ENCODE data around the gene CPED1.
"Not testable (repeated sequence)": the region's sequence is repeated elsewhere in the genome, so short reads cannot be mapped to it uniquely, and the experiment has no call there.

CPED1 gene

DNA sequence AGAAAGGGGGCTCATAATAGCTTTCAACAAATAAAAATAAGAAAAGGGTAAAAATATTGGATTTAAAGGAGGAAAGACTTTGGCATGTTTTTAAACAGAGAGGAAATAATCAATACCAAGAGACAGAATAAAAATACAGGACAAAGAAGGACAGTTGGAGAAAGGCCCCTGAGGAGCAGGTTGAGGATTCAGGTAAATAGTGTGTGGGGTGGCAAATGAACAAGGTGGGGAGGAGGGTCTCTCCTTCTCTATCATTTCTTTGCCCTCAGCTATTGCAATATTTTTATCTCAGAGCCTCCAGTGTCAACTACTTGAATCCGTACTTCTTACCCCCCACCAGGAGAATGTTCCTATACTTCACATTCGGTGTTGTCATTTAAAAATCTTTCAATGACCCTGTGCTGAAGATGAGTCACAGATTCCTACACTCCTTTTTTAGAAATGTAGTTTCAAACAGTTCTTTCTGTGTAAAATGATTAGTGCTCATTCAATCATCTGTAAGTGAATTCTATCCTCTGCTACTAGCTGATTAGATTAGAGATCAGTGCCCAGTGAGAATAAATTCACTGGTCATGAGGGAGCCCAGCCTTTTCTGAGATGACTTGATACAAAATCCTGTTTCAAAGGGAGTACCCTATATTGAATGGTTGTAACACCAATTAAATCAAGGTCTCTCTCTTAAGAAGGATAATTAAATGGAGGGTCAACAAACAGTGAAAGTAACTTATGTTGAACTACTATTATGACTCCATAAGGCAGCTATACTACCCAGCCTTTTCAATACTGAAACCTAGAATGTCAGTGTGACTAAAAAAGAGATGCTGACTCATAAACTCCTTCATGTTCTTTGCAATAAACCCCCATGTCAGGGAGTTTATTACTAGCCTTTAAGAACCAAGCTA, 289.9 kb downstream of the CPED1 start:
- no CpG with 5 or more reads among the region's 2 CpGs for WGBS (ENCODE audit: insufficient coverage, insufficient read length)
- H3K4me3 ChIP-seq (ENCODE audit: low read length): no peak overlapping the region
- no peaks in the 10 kb centered on the region for H3K36me3 ChIP-seq (ENCODE audit: control insufficient read depth, insufficient read depth, low read length)
- no peak overlapping the region for H3K27ac ChIP-seq (ENCODE audit: low read length)
- DNase-seq (ENCODE audit: low read depth, low spot score): no peak
- peaks cover 2% of the 10 kb centered on the region; the same call in 1 of the 2 replicates for H3K4me1 ChIP-seq (ENCODE audit: control insufficient read depth, insufficient read depth, low read length)
- H3K9me3 ChIP-seq (ENCODE audit: control insufficient read depth, insufficient read depth, low read length): no peaks in the 10 kb centered on the region
- no peaks in the 10 kb centered on the region for H3K27me3 ChIP-seq (ENCODE audit: control insufficient read depth, insufficient read depth, low read length)

DNA sequence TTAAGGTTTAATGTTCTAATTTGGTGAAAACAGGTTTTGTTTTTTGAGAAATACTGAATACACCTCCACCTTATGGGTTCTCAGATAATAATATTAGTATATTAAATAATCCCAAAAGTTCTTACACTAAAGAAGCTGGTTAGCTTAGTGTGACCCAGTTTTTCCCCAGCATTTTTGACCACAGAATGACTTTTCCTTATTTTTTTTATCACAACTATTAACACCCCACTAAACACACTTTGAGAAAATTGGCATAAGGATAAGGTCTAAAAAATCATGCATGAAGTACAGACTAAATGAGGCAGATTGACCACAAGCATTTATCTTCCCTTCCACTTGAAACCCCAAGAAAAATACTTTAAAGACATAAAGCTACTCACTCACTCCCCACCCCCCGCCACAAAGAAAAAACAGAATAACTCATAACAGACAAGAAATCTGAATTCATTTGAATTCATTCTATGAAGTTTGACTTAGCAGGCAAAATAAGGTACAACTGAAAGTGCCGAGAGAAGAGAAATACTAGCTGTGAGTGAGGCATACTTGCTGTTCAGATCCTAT, 290.6 kb downstream of the CPED1 start:
- H3K9me3 ChIP-seq (ENCODE audit: control insufficient read depth, insufficient read depth, low read length): no peaks in the 10 kb centered on the region
- no peaks in the 10 kb centered on the region for H3K27me3 ChIP-seq (ENCODE audit: control insufficient read depth, insufficient read depth, low read length)
- H3K27ac ChIP-seq (ENCODE audit: low read length): no peak overlapping the region
- H3K4me1 ChIP-seq (ENCODE audit: control insufficient read depth, insufficient read depth, low read length): peaks cover 2% of the 10 kb centered on the region; the same call in 1 of the 2 replicates
- H3K4me3 ChIP-seq (ENCODE audit: low read length): no peak overlapping the region
- no peak for DNase-seq (ENCODE audit: low read depth, low spot score)
- no CpG with 5 or more reads among the region's 2 CpGs for WGBS (ENCODE audit: insufficient coverage, insufficient read length)
- no peaks in the 10 kb centered on the region for H3K36me3 ChIP-seq (ENCODE audit: control insufficient read depth, insufficient read depth, low read length)

DNA sequence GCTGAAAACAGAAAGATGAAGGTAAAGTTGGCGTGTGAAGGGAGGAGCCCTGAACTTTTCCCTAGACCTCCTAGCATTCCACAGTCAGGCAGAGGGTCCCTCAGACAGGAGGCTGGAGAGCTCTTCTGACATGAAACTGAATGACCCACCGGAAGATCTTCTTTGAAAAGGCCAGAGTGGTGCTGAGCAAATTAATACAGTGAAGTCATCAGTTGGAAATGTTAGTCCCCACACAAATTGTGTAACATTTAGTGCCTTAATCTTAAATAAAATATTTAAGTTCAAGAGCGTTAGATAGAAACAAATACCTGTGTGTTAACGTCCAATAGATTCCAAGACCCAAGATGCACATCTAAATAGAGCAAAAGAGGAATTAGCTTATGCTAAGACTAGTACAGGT, 291.3 kb downstream of the CPED1 start:
- WGBS (ENCODE audit: insufficient coverage, insufficient read length): no CpG with 5 or more reads among the region's 4 CpGs

DNA sequence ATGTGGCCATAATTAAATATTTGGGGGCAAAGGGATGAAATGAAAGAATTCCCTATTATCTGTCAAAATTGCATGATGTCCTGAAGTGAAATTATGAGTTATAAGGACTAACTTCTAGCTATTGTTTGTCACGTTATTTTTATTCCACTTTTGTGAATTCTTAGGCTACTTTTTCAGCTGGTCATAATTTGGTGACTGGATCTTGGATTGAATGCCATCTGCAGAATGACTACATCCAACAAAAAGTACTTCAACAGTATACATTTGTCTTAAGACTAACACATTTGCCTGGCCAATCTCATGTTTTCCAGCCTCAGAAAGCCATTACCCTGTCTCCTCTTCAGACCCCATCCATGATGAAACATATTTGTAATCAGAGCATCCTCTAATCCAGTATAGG, 292.1 kb downstream of the CPED1 start:
- Histone ChIP-seq H3K27me3 (ENCODE audit: control insufficient read depth, insufficient read depth, low read length) (no peaks in the 10 kb centered on the region), H3K36me3 (ENCODE audit: control insufficient read depth, insufficient read depth, low read length) (no peaks in the 10 kb centered on the region), H3K4me3 (ENCODE audit: low read length) (no peak overlapping the region), H3K27ac (ENCODE audit: low read length) (no peak overlapping the region), H3K9me3 (ENCODE audit: control insufficient read depth, insufficient read depth, low read length) (peaks cover 2% of the 10 kb centered on the region), H3K4me1 (ENCODE audit: control insufficient read depth, insufficient read depth, low read length) (peaks cover 2% of the 10 kb centered on the region)
- no CpG with 5 or more reads among the region's 1 CpG for WGBS (ENCODE audit: insufficient coverage, insufficient read length)
- DNase-seq (ENCODE audit: low read depth, low spot score): no peak

More for the DNA sequence above, 291.3 kb downstream of the CPED1 start:
- H3K9me3 ChIP-seq (ENCODE audit: control insufficient read depth, insufficient read depth, low read length): no peaks in the 10 kb centered on the region
- no peaks in the 10 kb centered on the region for H3K36me3 ChIP-seq (ENCODE audit: control insufficient read depth, insufficient read depth, low read length)
- no peaks in the 10 kb centered on the region for H3K27me3 ChIP-seq (ENCODE audit: control insufficient read depth, insufficient read depth, low read length)
- no peak overlapping the region for H3K27ac ChIP-seq (ENCODE audit: low read length)
- no peak for DNase-seq (ENCODE audit: low read depth, low spot score)
- H3K4me3 ChIP-seq (ENCODE audit: low read length): no peak overlapping the region
- H3K4me1 ChIP-seq (ENCODE audit: control insufficient read depth, insufficient read depth, low read length): peaks cover 2% of the 10 kb centered on the region; the same call in 1 of the 2 replicates

DNA sequence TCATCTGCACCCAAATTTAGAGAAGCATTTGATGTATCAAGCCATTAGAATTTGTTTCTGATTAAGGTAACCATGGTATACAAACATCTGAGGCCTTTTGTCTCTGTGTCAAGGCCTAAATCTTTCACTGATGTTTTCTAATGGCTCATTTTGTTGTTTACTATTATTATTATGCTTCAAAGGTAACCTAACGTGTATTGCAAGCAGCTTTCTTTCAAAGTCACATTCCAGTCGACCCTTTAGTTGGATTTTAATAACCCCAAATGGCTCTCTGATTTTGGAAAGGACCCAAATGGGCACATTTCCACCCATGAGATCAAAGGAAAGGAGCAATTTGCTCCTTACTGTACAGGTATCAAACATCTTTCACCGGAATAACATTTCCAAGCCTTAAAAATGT, 293.6 kb downstream of the CPED1 start:
- no peak overlapping the region for H3K4me3 ChIP-seq (ENCODE audit: low read length)

DNA sequence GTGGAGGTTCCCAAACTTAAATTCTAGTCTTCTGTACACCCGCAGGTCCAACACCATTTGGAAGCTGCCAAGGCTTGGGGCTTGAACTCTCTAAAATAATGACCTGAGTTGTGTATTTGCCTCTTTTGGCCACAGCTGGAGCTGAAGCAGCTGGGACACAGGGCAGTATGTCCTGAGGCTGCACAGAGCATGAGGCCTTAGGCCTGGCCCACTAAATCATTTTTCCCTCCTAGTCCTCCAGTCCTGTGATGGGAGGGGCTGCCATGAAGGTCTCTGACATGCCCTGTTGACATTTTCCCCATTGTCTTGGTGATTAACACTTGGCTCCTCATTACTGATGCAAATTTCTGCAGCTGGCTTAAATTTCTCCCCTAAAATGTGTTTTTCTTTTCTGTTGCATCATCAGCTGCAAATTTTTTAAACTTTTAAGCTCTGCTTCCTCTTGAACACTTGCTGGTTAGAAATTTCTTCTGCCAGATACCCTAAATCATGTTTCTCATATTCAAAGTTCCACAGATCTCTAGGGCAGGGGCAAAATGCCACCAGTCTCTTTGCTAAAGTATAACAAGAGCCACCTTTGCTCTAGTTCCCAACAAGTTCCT, 296.7 kb downstream of the CPED1 start:
- no peaks in the 10 kb centered on the region; the same call in 1 of the 2 replicates for H3K4me1 ChIP-seq (ENCODE audit: control insufficient read depth, insufficient read depth, low read length)
- DNase-seq (ENCODE audit: low read depth, low spot score): no peak

More for the DNA sequence above, 293.6 kb downstream of the CPED1 start:
- no peaks in the 10 kb centered on the region for H3K27me3 ChIP-seq (ENCODE audit: control insufficient read depth, insufficient read depth, low read length)
- no peak for DNase-seq (ENCODE audit: low read depth, low spot score)
- no CpG with 5 or more reads among the region's 3 CpGs for WGBS (ENCODE audit: insufficient coverage, insufficient read length)
- H3K9me3 ChIP-seq (ENCODE audit: control insufficient read depth, insufficient read depth, low read length): peaks cover 2% of the 10 kb centered on the region
- H3K36me3 ChIP-seq (ENCODE audit: control insufficient read depth, insufficient read depth, low read length): no peaks in the 10 kb centered on the region
- peaks cover 2% of the 10 kb centered on the region for H3K4me1 ChIP-seq (ENCODE audit: control insufficient read depth, insufficient read depth, low read length)
- no peak overlapping the region for H3K27ac ChIP-seq (ENCODE audit: low read length)

DNA sequence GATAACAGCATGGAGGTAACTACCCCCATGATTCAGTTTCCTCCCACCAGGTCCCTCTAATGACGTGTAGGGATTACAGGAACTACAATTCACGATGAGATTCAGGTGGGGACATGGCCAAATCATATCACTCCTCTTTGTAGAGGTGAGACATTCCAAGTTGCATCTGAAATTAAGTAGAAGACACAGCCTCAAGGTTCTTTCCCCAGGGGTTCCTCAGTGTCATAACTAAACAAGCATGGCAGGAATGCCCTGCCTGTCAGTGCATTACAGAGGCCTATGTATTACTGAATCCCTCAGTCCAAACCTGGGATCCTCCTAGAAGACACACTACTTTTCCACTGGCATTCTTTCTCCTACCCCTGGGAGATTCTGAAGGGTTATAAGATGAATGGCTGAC, 297.7 kb downstream of the CPED1 start:
- Histone ChIP-seq H3K9me3 (ENCODE audit: control insufficient read depth, insufficient read depth, low read length) (peaks cover 2% of the 10 kb centered on the region), H3K36me3 (ENCODE audit: control insufficient read depth, insufficient read depth, low read length) (no peaks in the 10 kb centered on the region), H3K27me3 (ENCODE audit: control insufficient read depth, insufficient read depth, low read length) (no peaks in the 10 kb centered on the region), H3K4me1 (ENCODE audit: control insufficient read depth, insufficient read depth, low read length) (no peaks in the 10 kb centered on the region; the same call in 1 of the 2 replicates), H3K27ac (ENCODE audit: low read length) (no peak overlapping the region), H3K4me3 (ENCODE audit: low read length) (no peak overlapping the region)
- DNase-seq (ENCODE audit: low read depth, low spot score): no peak
- WGBS (ENCODE audit: insufficient coverage, insufficient read length): no CpG with 5 or more reads among the region's 2 CpGs

More for the DNA sequence above, 296.7 kb downstream of the CPED1 start:
- Histone ChIP-seq H3K4me3 (ENCODE audit: low read length) (no peak overlapping the region), H3K9me3 (ENCODE audit: control insufficient read depth, insufficient read depth, low read length) (peaks cover 2% of the 10 kb centered on the region), H3K27me3 (ENCODE audit: control insufficient read depth, insufficient read depth, low read length) (no peaks in the 10 kb centered on the region), H3K36me3 (ENCODE audit: control insufficient read depth, insufficient read depth, low read length) (no peaks in the 10 kb centered on the region), H3K27ac (ENCODE audit: low read length) (no peak overlapping the region)
- WGBS (ENCODE audit: insufficient coverage, insufficient read length): no CpG with 5 or more reads among the region's 1 CpG

DNA sequence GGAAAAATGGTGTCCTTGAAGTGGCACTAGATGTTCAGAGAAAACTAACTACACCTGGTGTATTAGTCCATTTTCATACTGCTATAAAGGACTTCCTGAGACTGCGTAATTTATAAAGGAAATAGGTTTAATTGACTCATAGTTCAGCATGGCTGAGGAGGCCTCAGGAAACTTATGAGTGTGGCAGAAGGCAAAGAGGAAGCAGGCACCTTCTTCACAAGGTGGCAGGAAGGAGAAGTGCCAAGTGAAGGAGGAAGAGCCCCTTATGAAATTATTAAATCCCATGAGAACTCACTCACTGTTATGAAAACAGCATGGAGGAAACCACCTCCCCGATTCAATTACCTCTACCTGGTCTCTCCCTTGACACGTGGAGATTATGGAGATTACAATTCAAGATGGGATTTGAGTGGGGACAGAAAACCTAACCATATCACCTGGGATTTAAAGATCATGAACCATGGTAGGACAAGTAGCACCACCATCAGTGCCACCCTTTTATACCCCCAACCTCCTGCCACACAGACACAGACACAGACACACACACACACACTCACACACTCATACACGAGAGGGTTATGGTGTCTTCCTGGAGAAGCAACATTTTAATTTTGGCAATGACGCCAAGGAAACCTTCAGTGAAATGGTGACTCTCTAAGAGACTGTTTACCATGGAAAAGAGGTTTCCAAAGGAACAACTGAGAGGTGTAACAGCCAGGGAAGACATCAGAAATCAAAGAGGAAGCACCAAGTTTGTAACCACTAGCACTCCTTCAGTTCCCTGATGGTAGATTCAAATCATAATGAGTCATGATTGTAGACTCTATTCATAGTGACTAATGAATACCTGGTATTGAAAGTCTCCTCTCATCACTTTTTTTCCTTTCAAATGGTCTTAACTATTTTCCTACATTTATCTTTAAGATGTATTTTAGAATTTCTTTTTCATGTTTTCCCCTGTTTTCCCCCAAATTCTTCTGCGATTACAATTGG, 298.5 kb downstream of the CPED1 start:
- Histone ChIP-seq H3K27me3 (ENCODE audit: control insufficient read depth, insufficient read depth, low read length) (no peaks in the 10 kb centered on the region), H3K36me3 (ENCODE audit: control insufficient read depth, insufficient read depth, low read length) (no peaks in the 10 kb centered on the region), H3K27ac (ENCODE audit: low read length) (no peak overlapping the region), H3K9me3 (ENCODE audit: control insufficient read depth, insufficient read depth, low read length) (peaks cover 2% of the 10 kb centered on the region), H3K4me3 (ENCODE audit: low read length) (no peak overlapping the region), H3K4me1 (ENCODE audit: control insufficient read depth, insufficient read depth, low read length) (no peaks in the 10 kb centered on the region; the same call in 1 of the 2 replicates)
- no CpG with 5 or more reads among the region's 6 CpGs for WGBS (ENCODE audit: insufficient coverage, insufficient read length)
- DNase-seq (ENCODE audit: low read depth, low spot score): no peak

DNA sequence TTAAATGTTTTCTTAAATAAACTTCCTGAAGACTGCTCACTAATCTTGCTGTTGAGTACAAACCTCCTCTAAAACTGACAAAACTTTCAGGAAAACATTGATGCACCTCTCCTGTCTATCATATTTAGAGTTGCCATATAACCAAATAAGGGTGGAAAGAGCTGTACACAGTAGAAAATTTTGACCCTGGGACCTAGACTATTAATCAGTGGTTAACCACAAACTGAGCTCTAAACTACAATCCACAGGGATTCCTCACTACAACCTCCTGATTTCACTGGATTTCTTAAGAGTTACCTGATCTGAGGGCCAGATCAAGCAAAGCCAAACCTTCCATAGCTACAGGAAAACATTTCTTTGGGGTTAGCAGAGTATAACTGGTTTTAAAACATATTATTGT, 300.4 kb downstream of the CPED1 start:
- DNase-seq (ENCODE audit: low read depth, low spot score): no peak
- H3K27me3 ChIP-seq (ENCODE audit: control insufficient read depth, insufficient read depth, low read length): no peaks in the 10 kb centered on the region
- H3K9me3 ChIP-seq (ENCODE audit: control insufficient read depth, insufficient read depth, low read length): peaks cover 2% of the 10 kb centered on the region
- H3K4me3 ChIP-seq (ENCODE audit: low read length): no peak overlapping the region
- no peak overlapping the region for H3K27ac ChIP-seq (ENCODE audit: low read length)
- no peaks in the 10 kb centered on the region; the same call in 1 of the 2 replicates for H3K4me1 ChIP-seq (ENCODE audit: control insufficient read depth, insufficient read depth, low read length)
- no peaks in the 10 kb centered on the region for H3K36me3 ChIP-seq (ENCODE audit: control insufficient read depth, insufficient read depth, low read length)

DNA sequence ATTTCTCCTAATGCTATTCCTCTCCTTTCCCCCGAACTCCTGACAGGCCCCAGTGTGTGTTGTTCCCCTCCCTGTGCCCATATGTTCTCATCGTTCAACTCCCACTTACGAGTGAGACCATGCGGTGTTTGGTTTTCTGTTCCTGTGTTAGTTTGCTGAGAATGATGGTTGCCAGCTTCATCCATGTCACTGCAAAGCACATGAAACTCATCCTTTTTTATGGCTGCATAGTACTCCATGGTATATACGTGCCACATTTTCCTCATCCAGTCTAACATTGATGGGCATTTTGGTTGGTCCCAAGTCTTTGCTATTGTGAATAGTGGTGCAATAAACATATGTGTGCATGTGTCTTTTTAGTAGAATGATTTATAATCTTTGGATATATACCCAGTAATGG, 301.4 kb downstream of the CPED1 start:
- H3K4me3 ChIP-seq (ENCODE audit: low read length); H3K9me3 ChIP-seq (ENCODE audit: control insufficient read depth, insufficient read depth, low read length); H3K36me3 ChIP-seq (ENCODE audit: control insufficient read depth, insufficient read depth, low read length); H3K27me3 ChIP-seq (ENCODE audit: control insufficient read depth, insufficient read depth, low read length); H3K27ac ChIP-seq (ENCODE audit: low read length); H3K4me1 ChIP-seq (ENCODE audit: control insufficient read depth, insufficient read depth, low read length); DNase-seq (ENCODE audit: low read depth, low spot score): not testable (repeated sequence)
- WGBS (ENCODE audit: insufficient coverage, insufficient read length): no CpG with 5 or more reads among the region's 5 CpGs

Measured in iPS DF 6.9 (cell line).